KG1 (cell line): ENCODE results near the gene PEPD.

Experiments used
- DNase-seq: peaks from one replicate; lab custom pipeline; 2025; lab: John Stamatoyannopoulos, UW

PEPD gene

GRCh38 chr19:33458171-33458633 lies 63.4 kb downstream of the PEPD start:
- no peak for DNase-seq

- no peak for DNase-seq
These were observed 64.8 kb downstream of the PEPD start for GRCh38 chr19:33456845-33457220.

GRCh38 chr19:33456076-33456844 lies 65.3 kb downstream of the PEPD start:
- no peak for DNase-seq

GRCh38 chr19:33453265-33453664 lies 68.3 kb downstream of the PEPD start:
- DNase-seq = no peak

GRCh38 chr19:33450689-33451088 lies 70.9 kb downstream of the PEPD start:
- DNase-seq = no peak

GRCh38 chr19:33449799-33450198 lies 71.8 kb downstream of the PEPD start:
- no peak for DNase-seq

GRCh38 chr19:33448159-33448516 lies 73.5 kb downstream of the PEPD start:
- DNase-seq = no peak

GRCh38 chr19:33447336-33448158 lies 74.0 kb downstream of the PEPD start:
- DNase-seq = no peak

- DNase-seq = no peak
These were observed 75.0 kb downstream of the PEPD start for GRCh38 chr19:33446330-33447293.

- no peak for DNase-seq
These were observed 75.9 kb downstream of the PEPD start for GRCh38 chr19:33445442-33446329.

GRCh38 chr19:33444562-33445441 lies 76.8 kb downstream of the PEPD start:
- DNase-seq = no peak

GRCh38 chr19:33443638-33444561 lies 77.7 kb downstream of the PEPD start:
- no peak for DNase-seq

- DNase-seq = no peak
These were observed 78.9 kb downstream of the PEPD start for GRCh38 chr19:33442706-33443105.

GRCh38 chr19:33441828-33442227 lies 79.8 kb downstream of the PEPD start:
- DNase-seq = no peak

- DNase-seq = no peak
These were observed 80.3 kb downstream of the PEPD start for GRCh38 chr19:33441277-33441699.

- DNase-seq = no peak
These were observed 80.9 kb downstream of the PEPD start for GRCh38 chr19:33440682-33441081.

- no peak for DNase-seq
These were observed 81.3 kb downstream of the PEPD start for GRCh38 chr19:33440241-33440640.

GRCh38 chr19:33438987-33439781 lies 82.4 kb downstream of the PEPD start:
- DNase-seq = no peak
